K562 (cell line): Measurements from ENCODE around the gene KIF5A. TPM values are rescaled to one million over a fixed set of nuclear protein-coding genes. Genes with fewer than 3 reads are reported as not detected.
A peak's percentile ranks its signal among the peaks of the same experiment; 100 is the strongest.

ENCODE experiments used
- BMI1 ChIP-seq: fragments of 150-350 bp; IDR thresholded peaks from 2 replicates; pipeline ENCODE4 v1.6.1; 2014; ENCODE audit warnings: low read length
- PPARD ChIP-seq: fragments of 250-450 bp; sonication (Bioruptor Pico); IDR thresholded peaks from 2 replicates; pipeline ENCODE4 v1.8.0; 2022; ENCODE audit warnings: inconsistent platforms, mild to moderate bottlenecking, moderate library complexity
- PYGO2 ChIP-seq: fragments of 450-650 bp; IDR thresholded peaks from 2 replicates; pipeline ENCODE4 v1.6.1; 2016; ENCODE audit warnings: mild to moderate bottlenecking, missing genetic modification characterization, moderate library complexity, missing compliant biosample characterization
- RBFOX2 ChIP-seq: fragments of 200-400 bp; formaldehyde crosslinking; IDR thresholded peaks from 2 replicates; pipeline ENCODE4 v1.6.1; 2017; ENCODE audit warnings: low read depth, mild to moderate bottlenecking, low read length, moderate library complexity
- RNF219 ChIP-seq: fragments of 250-450 bp; sonication (Bioruptor Pico); IDR thresholded peaks from 2 replicates; pipeline ENCODE4 v1.5.0; 2022; ENCODE audit warnings: mild to moderate bottlenecking
- ZNF407 ChIP-seq: fragments of 450-650 bp; IDR thresholded peaks from 2 replicates; pipeline ENCODE4 v1.6.1; 2016; ENCODE audit warnings: low read depth
- polyA plus RNA-seq, 8 experiments: library from polyadenylated mRNA; depleted of rRNA in 4 of 8; stranded (reverse) in 5 of 8; unstranded in 3 of 8; fragments of >200 nt; fragmentation: Nextera tagmentation in 2 of 8; fragmentation: Illumina TruSeq in 1 of 8; extraction: Ambion mirVana in 2 of 8; extraction: Trizol in 1 of 8; gene quantifications; 2 replicates each; pipeline versions ENCODE4 v1.2.1 to v1.2.3, GENCODE V29; 2011 to 2014; ENCODE audit warnings: inconsistent platforms in 1 of 8, missing spikeins in 1 of 8
- total RNA-seq, 7 experiments: library from RNA; depleted of rRNA in 6 of 7; stranded (reverse); fragments of >200 nt in 6 of 7; fragmentation: Illumina TruSeq in 2 of 7; extraction: Trizol in 2 of 7; gene quantifications; 2 replicates each; pipeline versions ENCODE4 v1.2.1 to v1.2.3, GENCODE V29; 2011 to 2021; ENCODE audit warnings: low replicate concordance in 1 of 7
- TF ChIP-seq, protein P1 (sequence below): sonication (generic); formaldehyde crosslinking; IDR thresholded peaks from 2 replicates; pipeline ENCODE4 v1.8.0; 2022; ENCODE audit warnings: mild to moderate bottlenecking, missing genetic modification reagents
- TF ChIP-seq, protein P2 (sequence below): sonication (generic); formaldehyde crosslinking; IDR thresholded peaks from 2 replicates; pipeline ENCODE4 v1.8.0; 2022; ENCODE audit warnings: mild to moderate bottlenecking, missing genetic modification reagents

The KIF5A gene
- total and polyA plus RNA-seq, 9 of the 15 experiments (the other 6 are each of a cell fraction or from before 2014, with no cell fraction given), result 3.4 to 17.7 (median 8.0) TPM

- TF ChIP-seq, protein P1, sequence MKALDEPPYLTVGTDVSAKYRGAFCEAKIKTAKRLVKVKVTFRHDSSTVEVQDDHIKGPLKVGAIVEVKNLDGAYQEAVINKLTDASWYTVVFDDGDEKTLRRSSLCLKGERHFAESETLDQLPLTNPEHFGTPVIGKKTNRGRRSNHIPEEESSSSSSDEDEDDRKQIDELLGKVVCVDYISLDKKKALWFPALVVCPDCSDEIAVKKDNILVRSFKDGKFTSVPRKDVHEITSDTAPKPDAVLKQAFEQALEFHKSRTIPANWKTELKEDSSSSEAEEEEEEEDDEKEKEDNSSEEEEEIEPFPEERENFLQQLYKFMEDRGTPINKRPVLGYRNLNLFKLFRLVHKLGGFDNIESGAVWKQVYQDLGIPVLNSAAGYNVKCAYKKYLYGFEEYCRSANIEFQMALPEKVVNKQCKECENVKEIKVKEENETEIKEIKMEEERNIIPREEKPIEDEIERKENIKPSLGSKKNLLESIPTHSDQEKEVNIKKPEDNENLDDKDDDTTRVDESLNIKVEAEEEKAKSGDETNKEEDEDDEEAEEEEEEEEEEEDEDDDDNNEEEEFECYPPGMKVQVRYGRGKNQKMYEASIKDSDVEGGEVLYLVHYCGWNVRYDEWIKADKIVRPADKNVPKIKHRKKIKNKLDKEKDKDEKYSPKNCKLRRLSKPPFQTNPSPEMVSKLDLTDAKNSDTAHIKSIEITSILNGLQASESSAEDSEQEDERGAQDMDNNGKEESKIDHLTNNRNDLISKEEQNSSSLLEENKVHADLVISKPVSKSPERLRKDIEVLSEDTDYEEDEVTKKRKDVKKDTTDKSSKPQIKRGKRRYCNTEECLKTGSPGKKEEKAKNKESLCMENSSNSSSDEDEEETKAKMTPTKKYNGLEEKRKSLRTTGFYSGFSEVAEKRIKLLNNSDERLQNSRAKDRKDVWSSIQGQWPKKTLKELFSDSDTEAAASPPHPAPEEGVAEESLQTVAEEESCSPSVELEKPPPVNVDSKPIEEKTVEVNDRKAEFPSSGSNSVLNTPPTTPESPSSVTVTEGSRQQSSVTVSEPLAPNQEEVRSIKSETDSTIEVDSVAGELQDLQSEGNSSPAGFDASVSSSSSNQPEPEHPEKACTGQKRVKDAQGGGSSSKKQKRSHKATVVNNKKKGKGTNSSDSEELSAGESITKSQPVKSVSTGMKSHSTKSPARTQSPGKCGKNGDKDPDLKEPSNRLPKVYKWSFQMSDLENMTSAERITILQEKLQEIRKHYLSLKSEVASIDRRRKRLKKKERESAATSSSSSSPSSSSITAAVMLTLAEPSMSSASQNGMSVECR, result 0 out of 2 replicates have a peak, but pooled peaks have one; percentile 45
- TF ChIP-seq RNF219 (CRISPR knock-in tag) (no peak), BMI1 (no peak), PPARD (CRISPR knock-in tag) (no peak), ZNF407 (no peak), PYGO2 (no peak; the same call in 1 of the 2 replicates), RBFOX2 (peak; percentile 87)
- TF ChIP-seq, protein P2, sequence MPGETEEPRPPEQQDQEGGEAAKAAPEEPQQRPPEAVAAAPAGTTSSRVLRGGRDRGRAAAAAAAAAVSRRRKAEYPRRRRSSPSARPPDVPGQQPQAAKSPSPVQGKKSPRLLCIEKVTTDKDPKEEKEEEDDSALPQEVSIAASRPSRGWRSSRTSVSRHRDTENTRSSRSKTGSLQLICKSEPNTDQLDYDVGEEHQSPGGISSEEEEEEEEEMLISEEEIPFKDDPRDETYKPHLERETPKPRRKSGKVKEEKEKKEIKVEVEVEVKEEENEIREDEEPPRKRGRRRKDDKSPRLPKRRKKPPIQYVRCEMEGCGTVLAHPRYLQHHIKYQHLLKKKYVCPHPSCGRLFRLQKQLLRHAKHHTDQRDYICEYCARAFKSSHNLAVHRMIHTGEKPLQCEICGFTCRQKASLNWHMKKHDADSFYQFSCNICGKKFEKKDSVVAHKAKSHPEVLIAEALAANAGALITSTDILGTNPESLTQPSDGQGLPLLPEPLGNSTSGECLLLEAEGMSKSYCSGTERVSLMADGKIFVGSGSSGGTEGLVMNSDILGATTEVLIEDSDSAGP (CRISPR knock-in tag), result no peak
These were observed 27.6 kb upstream of the KIF5A start, which contains the start of gene MBD6 (continued) for GRCh38 chr12:57522011-57522886.
